Osteocyte (in vitro differentiated cells): ENCODE measurements around the gene ZNF783. TPM values are rescaled to one million over a fixed set of nuclear protein-coding genes. Genes with fewer than 3 reads are reported as not detected.
A peak's percentile ranks its signal among the peaks of the same experiment; 100 is the strongest.

ENCODE experiments used
- DNase-seq: peaks from one replicate; pipeline ENCODE4 v3.0.0; 2021; ENCODE audit warnings: mixed read lengths; ENCODE audit not compliant: unreplicated experiment; ENCODE audit errors: extremely low spot score
- H3K27ac Mint-ChIP-seq: one replicate; pipeline ENCODE4 v1.8.0; 2021; ENCODE audit warnings: mild to moderate bottlenecking, mixed read lengths; ENCODE audit not compliant: unreplicated experiment
- H3K27me3 Mint-ChIP-seq: one replicate; pipeline ENCODE4 v1.8.0; 2021; ENCODE audit warnings: mixed read lengths; ENCODE audit not compliant: unreplicated experiment
- H3K36me3 Mint-ChIP-seq: one replicate; pipeline ENCODE4 v1.8.0; 2021; ENCODE audit warnings: mixed read lengths; ENCODE audit not compliant: unreplicated experiment
- H3K4me1 Mint-ChIP-seq: one replicate; pipeline ENCODE4 v1.8.0; 2021; ENCODE audit warnings: mixed read lengths; ENCODE audit not compliant: unreplicated experiment
- H3K4me3 Mint-ChIP-seq: one replicate; pipeline ENCODE4 v1.8.0; 2021; ENCODE audit warnings: mild to moderate bottlenecking, moderate library complexity, mixed read lengths; ENCODE audit not compliant: unreplicated experiment
- H3K9me3 Mint-ChIP-seq: one replicate; pipeline ENCODE4 v1.8.0; 2021; ENCODE audit warnings: mixed read lengths; ENCODE audit not compliant: unreplicated experiment
- CTCF ChIP-seq: fragments of 200-600 bp; sonication (generic); IDR thresholded peaks from 2 replicates; pipeline ENCODE4 v1.5.0; 2021; ENCODE audit warnings: antibody characterized with exemption, mild to moderate bottlenecking, moderate library complexity
- total RNA-seq: library from RNA; stranded (reverse); gene quantifications from 2 replicates; pipeline ENCODE4 v1.2.1, GENCODE V29; 2021

The ZNF783 gene
- total RNA-seq, 1 donor from 2014 or later, result 26.0 TPM

- DNase-seq, result peak; percentile 71
- Mint-ChIP-seq H3K27me3 (no peaks in the 10 kb centered on the region), H3K4me3 (no peak overlapping the region)
These were observed 31.3 kb downstream of the ZNF783 start for GRCh38 chr7:149293338-149293737.

GRCh38 chr7:149293946-149294633 lies 32.1 kb downstream of the ZNF783 start:
- H3K27ac Mint-ChIP-seq, result no peak overlapping the region
- no peaks in the 10 kb centered on the region for H3K27me3 Mint-ChIP-seq
- no peaks in the 10 kb centered on the region for H3K9me3 Mint-ChIP-seq
- TF ChIP-seq CTCF, result no peak
- H3K4me3 Mint-ChIP-seq, result no peak overlapping the region
- DNase-seq, result peak; percentile 82
- H3K4me1 Mint-ChIP-seq, result no peaks in the 10 kb centered on the region
- H3K36me3 Mint-ChIP-seq, result peaks cover 13% of the 10 kb centered on the region

More at GRCh38 chr7:149293338-149293737, 31.3 kb downstream of the ZNF783 start:
- Mint-ChIP-seq H3K27ac (no peak overlapping the region), H3K4me1 (no peaks in the 10 kb centered on the region), H3K36me3 (peaks cover 14% of the 10 kb centered on the region), H3K9me3 (no peaks in the 10 kb centered on the region)
- TF ChIP-seq CTCF, result no peak

GRCh38 chr7:149294634-149295480 lies 32.9 kb downstream of the ZNF783 start:
- Mint-ChIP-seq H3K36me3 (peaks cover 13% of the 10 kb centered on the region), H3K27me3 (no peaks in the 10 kb centered on the region), H3K4me3 (no peak overlapping the region), H3K27ac (no peak overlapping the region), H3K9me3 (no peaks in the 10 kb centered on the region), H3K4me1 (no peaks in the 10 kb centered on the region)
- no peak for TF ChIP-seq CTCF
- DNase-seq, result no peak

GRCh38 chr7:149295481-149295850 lies 33.5 kb downstream of the ZNF783 start:
- Mint-ChIP-seq H3K36me3 (peaks cover 13% of the 10 kb centered on the region), H3K4me3 (no peak overlapping the region), H3K9me3 (no peaks in the 10 kb centered on the region), H3K27me3 (no peaks in the 10 kb centered on the region), H3K27ac (no peak overlapping the region), H3K4me1 (peaks cover 4% of the 10 kb centered on the region)
- no peak for DNase-seq
- no peak for TF ChIP-seq CTCF

- H3K9me3 Mint-ChIP-seq, result no peaks in the 10 kb centered on the region
- DNase-seq, result peak; percentile 59
- no peak for TF ChIP-seq CTCF
- H3K27me3 Mint-ChIP-seq, result no peaks in the 10 kb centered on the region
- no peak overlapping the region for H3K4me3 Mint-ChIP-seq
- peaks cover 8% of the 10 kb centered on the region for H3K4me1 Mint-ChIP-seq
- peaks cover 13% of the 10 kb centered on the region for H3K36me3 Mint-ChIP-seq
- H3K27ac Mint-ChIP-seq, result no peak overlapping the region
These were observed 34.4 kb downstream of the ZNF783 start for GRCh38 chr7:149296368-149296767.
